Astrocyte (in vitro differentiated cells and primary cell): ENCODE measurements around the gene ESPNL. TPM values are rescaled to one million over a fixed set of nuclear protein-coding genes. Genes with fewer than 3 reads are reported as not detected.

Experiments
- DNase-seq: peaks from one replicate; pipeline ENCODE4 v3.0.0-alpha.2; 2010; ENCODE audit warnings: low read depth
- FAIRE-seq: peaks from 2 replicates; lab custom pipeline; 2011; peaks lifted over from hg19 to GRCh38; lab: Jason Lieb, UNC
- H2AFZ ChIP-seq: 2 replicates; pipeline ENCODE4 v1.6.0; 2012; ENCODE audit warnings: low read depth, low read length, inconsistent platforms
- H3K27ac ChIP-seq: 2 replicates; pipeline ENCODE4 v1.5.1; 2011; ENCODE audit warnings: low read depth, low read length, inconsistent platforms
- H3K27me3 ChIP-seq: 2 replicates; pipeline ENCODE4 v1.6.0; 2011; ENCODE audit warnings: low read length, inconsistent platforms; ENCODE audit not compliant: insufficient read depth
- H3K36me3 ChIP-seq: 2 replicates; pipeline ENCODE4 v1.5.1; 2011; ENCODE audit warnings: low read length, inconsistent platforms; ENCODE audit not compliant: insufficient read depth
- H3K4me1 ChIP-seq: 2 replicates; pipeline ENCODE4 v1.5.1; 2011; ENCODE audit warnings: low read length, inconsistent platforms; ENCODE audit not compliant: insufficient read depth
- H3K4me2 ChIP-seq: 2 replicates; pipeline ENCODE4 v1.6.0; 2012; ENCODE audit warnings: low read length, inconsistent platforms
- H3K4me3 ChIP-seq: 2 replicates; pipeline ENCODE4 v1.5.1; 2011; ENCODE audit warnings: low read depth, mild to moderate bottlenecking, low read length, inconsistent platforms; ENCODE audit not compliant: insufficient read depth
- H3K79me2 ChIP-seq: 2 replicates; pipeline ENCODE4 v1.6.0; 2012; ENCODE audit warnings: mild to moderate bottlenecking, low read length, inconsistent platforms; ENCODE audit not compliant: insufficient read depth
- H3K9ac ChIP-seq: 2 replicates; pipeline ENCODE4 v1.6.0; 2012; ENCODE audit warnings: mild to moderate bottlenecking, low read length, inconsistent platforms
- H3K9me3 ChIP-seq: 2 replicates; pipeline ENCODE4 v1.5.1; 2012; ENCODE audit warnings: low read depth, mild to moderate bottlenecking, low read length, inconsistent platforms; ENCODE audit not compliant: insufficient read depth
- H4K20me1 ChIP-seq: 2 replicates; pipeline ENCODE4 v1.6.0; 2012; ENCODE audit warnings: low read length, inconsistent platforms; ENCODE audit not compliant: insufficient read depth
- H3K27ac Mint-ChIP-seq: one replicate; pipeline ENCODE4 v1.8.0; 2021; ENCODE audit warnings: mild to moderate bottlenecking, mixed read lengths; ENCODE audit not compliant: unreplicated experiment
- H3K27me3 Mint-ChIP-seq: one replicate; pipeline ENCODE4 v1.8.0; 2021; ENCODE audit warnings: low read depth, mixed read lengths; ENCODE audit not compliant: unreplicated experiment
- H3K36me3 Mint-ChIP-seq: one replicate; pipeline ENCODE4 v1.8.0; 2021; ENCODE audit warnings: low read depth, mixed read lengths; ENCODE audit not compliant: unreplicated experiment
- H3K4me1 Mint-ChIP-seq: one replicate; pipeline ENCODE4 v1.8.0; 2021; ENCODE audit warnings: low read depth, mixed read lengths; ENCODE audit not compliant: unreplicated experiment
- H3K4me3 Mint-ChIP-seq: one replicate; pipeline ENCODE4 v1.8.0; 2021; ENCODE audit warnings: mild to moderate bottlenecking, moderate library complexity, mixed read lengths; ENCODE audit not compliant: unreplicated experiment
- H3K9me3 Mint-ChIP-seq: one replicate; pipeline ENCODE4 v1.8.0; 2021; ENCODE audit warnings: mild to moderate bottlenecking, mixed read lengths; ENCODE audit not compliant: unreplicated experiment
- CTCF ChIP-seq: IDR thresholded peaks from 2 replicates; pipeline ENCODE4 v1.5.1; 2011; ENCODE audit warnings: low read depth, mild to moderate bottlenecking, inconsistent platforms, low read length, moderate library complexity; ENCODE audit not compliant: insufficient read depth
- EZH2 ChIP-seq: IDR thresholded peaks from 2 replicates; pipeline ENCODE4 v1.6.1; 2012; ENCODE audit warnings: mild to moderate bottlenecking, low read length, inconsistent platforms; ENCODE audit not compliant: insufficient read depth
- total RNA-seq: library from RNA; stranded (reverse); gene quantifications from 2 replicates; pipeline ENCODE4 v1.2.1, GENCODE V29; 2021

Gene ESPNL
- total RNA-seq, 1 donor from 2014 or later, result not detected

GRCh38 chr2:238084761-238085160 lies 15.4 kb upstream of the ESPNL start:
- DNase-seq (no peak), FAIRE-seq (no peak)
- Histone ChIP-seq H3K36me3 (no peaks in the 10 kb centered on the region), H3K4me2 (no peak overlapping the region), H3K4me3 (no peak overlapping the region), H3K27ac (no peak overlapping the region), H3K9ac (no peak overlapping the region), H3K9me3 (no peaks in the 10 kb centered on the region), H2AFZ (no peak overlapping the region), H3K79me2 (no peaks in the 10 kb centered on the region), H3K4me1 (no peaks in the 10 kb centered on the region), H4K20me1 (no peaks in the 10 kb centered on the region), H3K27me3 (no peaks in the 10 kb centered on the region)
- TF ChIP-seq CTCF, result no peak
- no peak for TF ChIP-seq EZH2
- H3K36me3 Mint-ChIP-seq, result peaks cover 30% of the 10 kb centered on the region
- no peaks in the 10 kb centered on the region for H3K4me1 Mint-ChIP-seq
- no peak overlapping the region for H3K4me3 Mint-ChIP-seq
- H3K27me3 Mint-ChIP-seq, result no peaks in the 10 kb centered on the region
- H3K27ac Mint-ChIP-seq, result no peak overlapping the region
- peaks cover 3% of the 10 kb centered on the region for H3K9me3 Mint-ChIP-seq

- Mint-ChIP-seq H3K9me3 (no peaks in the 10 kb centered on the region), H3K4me3 (no peak overlapping the region), H3K36me3 (peaks cover 24% of the 10 kb centered on the region), H3K27ac (no peak overlapping the region), H3K4me1 (no peaks in the 10 kb centered on the region), H3K27me3 (no peaks in the 10 kb centered on the region)
- no peak overlapping the region for H3K4me2 ChIP-seq
- H3K9ac ChIP-seq, result no peak overlapping the region
- FAIRE-seq (no peak), DNase-seq (no peak)
- H4K20me1 ChIP-seq, result no peaks in the 10 kb centered on the region
- H3K27me3 ChIP-seq, result no peaks in the 10 kb centered on the region
- no peaks in the 10 kb centered on the region for H3K79me2 ChIP-seq
- no peaks in the 10 kb centered on the region for H3K9me3 ChIP-seq
- H3K4me3 ChIP-seq, result no peak overlapping the region
- no peak overlapping the region for H3K27ac ChIP-seq
- H3K36me3 ChIP-seq, result no peaks in the 10 kb centered on the region
- H2AFZ ChIP-seq, result no peak overlapping the region
- H3K4me1 ChIP-seq, result no peaks in the 10 kb centered on the region
- TF ChIP-seq EZH2, result no peak
- no peak for TF ChIP-seq CTCF
Measured at GRCh38 chr2:238085899-238086298, 14.2 kb upstream of the ESPNL start.

- FAIRE-seq, result no peak
- no peak overlapping the region for H3K27ac Mint-ChIP-seq
- no peaks in the 10 kb centered on the region for H3K79me2 ChIP-seq
Measured at GRCh38 chr2:238087211-238087610, 12.9 kb upstream of the ESPNL start.

More at GRCh38 chr2:238087211-238087610, 12.9 kb upstream of the ESPNL start:
- no peak for DNase-seq
- no peaks in the 10 kb centered on the region for H3K4me1 Mint-ChIP-seq
- Histone ChIP-seq H3K4me3 (no peak overlapping the region), H3K4me1 (no peaks in the 10 kb centered on the region), H3K9me3 (no peaks in the 10 kb centered on the region), H4K20me1 (no peaks in the 10 kb centered on the region), H3K9ac (no peak overlapping the region), H3K36me3 (no peaks in the 10 kb centered on the region), H3K27ac (no peak overlapping the region), H3K27me3 (no peaks in the 10 kb centered on the region), H3K4me2 (no peak overlapping the region), H2AFZ (no peak overlapping the region)
- H3K9me3 Mint-ChIP-seq, result no peaks in the 10 kb centered on the region
- no peak for TF ChIP-seq CTCF
- no peak for TF ChIP-seq EZH2
- peaks cover 15% of the 10 kb centered on the region for H3K36me3 Mint-ChIP-seq
- no peaks in the 10 kb centered on the region for H3K27me3 Mint-ChIP-seq
- H3K4me3 Mint-ChIP-seq, result no peak overlapping the region
